KOPT-K1 (cell line): ENCODE data around the gene IFNL4.
"Not testable (repeated sequence)": the region's sequence is repeated elsewhere in the genome, so short reads cannot be mapped to it uniquely, and the experiment has no call there.

ENCODE experiments used
- H3K27ac ChIP-seq: fragments of 200-600 bp; sonication (generic); 2 replicates; pipeline ENCODE4 v1.5.1; 2016; ENCODE audit warnings: antibody characterized with exemption, mild to moderate bottlenecking, low read depth, low read length; ENCODE audit not compliant: poor library complexity, severe bottlenecking
- H3K36me3 ChIP-seq: fragments of 200-600 bp; sonication (generic); 2 replicates; pipeline ENCODE4 v1.5.1; 2017; ENCODE audit warnings: antibody characterized with exemption, mild to moderate bottlenecking, low read length, moderate library complexity; ENCODE audit not compliant: insufficient read depth
- H3K9me3 ChIP-seq: fragments of 200-600 bp; sonication (generic); 2 replicates; pipeline ENCODE4 v1.5.1; 2017; ENCODE audit warnings: antibody characterized with exemption, low read length, mild to moderate bottlenecking; ENCODE audit not compliant: insufficient read depth, poor library complexity, severe bottlenecking

IFNL4 gene

GRCh38 chr19:39245166-39245565 is 3.5 kb downstream of the IFNL4 start:
- H3K9me3 ChIP-seq, H3K27ac ChIP-seq, H3K36me3 ChIP-seq: not testable (repeated sequence)

- not testable (repeated sequence) for H3K27ac ChIP-seq, H3K36me3 ChIP-seq, H3K9me3 ChIP-seq
Observed at GRCh38 chr19:39244410-39245100, 4.1 kb downstream of the IFNL4 start, which contains the start of gene IFNL3. IFNL3 (minus strand) TSS chr19:39245006; CDS start chr19:39244967, 39 bp downstream.

GRCh38 chr19:39243741-39244140 is 4.9 kb downstream of the IFNL4 start:
- H3K27ac ChIP-seq, H3K9me3 ChIP-seq, H3K36me3 ChIP-seq: not testable (repeated sequence)

GRCh38 chr19:39240421-39240820 is 8.2 kb downstream of the IFNL4 start:
- Histone ChIP-seq H3K27ac (no peak overlapping the region), H3K36me3 (no peaks in the 10 kb centered on the region), H3K9me3 (no peaks in the 10 kb centered on the region)

GRCh38 chr19:39238944-39239343 is 9.7 kb downstream of the IFNL4 start:
- Histone ChIP-seq H3K9me3 (no peaks in the 10 kb centered on the region), H3K27ac (no peak overlapping the region), H3K36me3 (no peaks in the 10 kb centered on the region)

- Histone ChIP-seq H3K9me3 (no peaks in the 10 kb centered on the region), H3K27ac (peak overlapping the region; percentile 55), H3K36me3 (no peaks in the 10 kb centered on the region)
Observed at GRCh38 chr19:39238209-39238608, 10.4 kb downstream of the IFNL4 start.

GRCh38 chr19:39237200-39238184 is 11.2 kb downstream of the IFNL4 start:
- H3K9me3 ChIP-seq, result no peaks in the 10 kb centered on the region
- H3K27ac ChIP-seq, result peak overlapping the region; percentile 55
- H3K36me3 ChIP-seq, result no peaks in the 10 kb centered on the region

GRCh38 chr19:39236527-39236926 is 12.1 kb downstream of the IFNL4 start:
- Histone ChIP-seq H3K9me3 (no peaks in the 10 kb centered on the region), H3K36me3 (no peaks in the 10 kb centered on the region), H3K27ac (peak overlapping the region; percentile 55)

- Histone ChIP-seq H3K9me3 (no peaks in the 10 kb centered on the region), H3K36me3 (no peaks in the 10 kb centered on the region), H3K27ac (no peak overlapping the region)
Observed at GRCh38 chr19:39232708-39233107, 15.9 kb downstream of the IFNL4 start.

- Histone ChIP-seq H3K9me3 (no peaks in the 10 kb centered on the region), H3K36me3 (no peaks in the 10 kb centered on the region), H3K27ac (no peak overlapping the region)
Observed at GRCh38 chr19:39230096-39230764, 18.4 kb downstream of the IFNL4 start.

GRCh38 chr19:39224910-39225309 is 23.7 kb downstream of the IFNL4 start:
- H3K27ac ChIP-seq, result no peak overlapping the region
- H3K9me3 ChIP-seq, result no peaks in the 10 kb centered on the region
- no peaks in the 10 kb centered on the region for H3K36me3 ChIP-seq

- H3K27ac ChIP-seq, result no peak overlapping the region
- no peaks in the 10 kb centered on the region for H3K36me3 ChIP-seq
- H3K9me3 ChIP-seq, result no peaks in the 10 kb centered on the region
Observed at GRCh38 chr19:39223703-39224279, 24.9 kb downstream of the IFNL4 start.

GRCh38 chr19:39219108-39219507 is 29.5 kb downstream of the IFNL4 start:
- H3K27ac ChIP-seq, H3K36me3 ChIP-seq, H3K9me3 ChIP-seq: not testable (repeated sequence)

- H3K9me3 ChIP-seq, result no peaks in the 10 kb centered on the region
- no peak overlapping the region for H3K27ac ChIP-seq
- H3K36me3 ChIP-seq, result no peaks in the 10 kb centered on the region
Observed at GRCh38 chr19:39218230-39219007, 30.2 kb downstream of the IFNL4 start.
